Endodermal cell (in vitro differentiated cells): Measurements from ENCODE around the gene FAM217B. TPM values are rescaled to one million over a fixed set of nuclear protein-coding genes. Genes with fewer than 3 reads are reported as not detected.

Source experiments
- DNase-seq: peaks from one replicate; pipeline ENCODE4 v3.0.0-alpha.2; 2017
- H3K27ac ChIP-seq: 2 replicates; pipeline ENCODE4 v1.5.1; 2013; ENCODE audit warnings: mild to moderate bottlenecking, low read depth, low read length, moderate library complexity
- H3K27me3 ChIP-seq: 2 replicates; pipeline ENCODE4 v1.6.1; 2013; ENCODE audit warnings: mild to moderate bottlenecking, low read length, moderate library complexity; ENCODE audit not compliant: insufficient read depth, control insufficient read depth, poor library complexity, severe bottlenecking
- H3K36me3 ChIP-seq: 2 replicates; pipeline ENCODE4 v1.7.0; 2013; ENCODE audit warnings: mild to moderate bottlenecking, low read length, moderate library complexity; ENCODE audit not compliant: control insufficient read depth, insufficient read depth
- H3K4me1 ChIP-seq: one replicate; pipeline ENCODE4 v1.7.0; 2013; ENCODE audit warnings: low read length; ENCODE audit not compliant: control insufficient read depth, insufficient read depth
- H3K4me3 ChIP-seq: 2 replicates; pipeline ENCODE4 v1.5.1; 2013; ENCODE audit warnings: mild to moderate bottlenecking, low read length, moderate library complexity
- H3K9ac ChIP-seq: 2 replicates; pipeline ENCODE4 v1.6.1; 2013; ENCODE audit warnings: mild to moderate bottlenecking, low read length, moderate library complexity; ENCODE audit not compliant: poor library complexity, severe bottlenecking; ENCODE audit errors: extremely low read depth
- H3K9me3 ChIP-seq: 2 replicates; pipeline ENCODE4 v1.6.1; 2013; ENCODE audit warnings: mild to moderate bottlenecking, low read length, moderate library complexity; ENCODE audit not compliant: control insufficient read depth
- H3K27ac Mint-ChIP-seq: 2 replicates; pipeline ENCODE4 v1.8.0; 2020; ENCODE audit warnings: mixed read lengths
- H3K27me3 Mint-ChIP-seq: 2 replicates; pipeline ENCODE4 v1.8.0; 2021; ENCODE audit warnings: mild to moderate bottlenecking, mixed read lengths; ENCODE audit not compliant: insufficient read depth
- H3K36me3 Mint-ChIP-seq: 2 replicates; pipeline ENCODE4 v1.8.0; 2020; ENCODE audit warnings: low read depth, mixed read lengths
- H3K4me1 Mint-ChIP-seq: 2 replicates; pipeline ENCODE4 v1.8.0; 2020; ENCODE audit warnings: mixed read lengths
- H3K4me3 Mint-ChIP-seq: 2 replicates; pipeline ENCODE4 v1.8.0; 2020; ENCODE audit warnings: mild to moderate bottlenecking, moderate library complexity, mixed read lengths
- H3K9me3 Mint-ChIP-seq: 2 replicates; pipeline ENCODE4 v1.8.0; 2020; ENCODE audit warnings: mild to moderate bottlenecking, mixed read lengths
- CTCF ChIP-seq: fragments of 200-600 bp; sonication (generic); conservative IDR thresholded peaks from 2 replicates; pipeline ENCODE4 v1.5.0; 2021; ENCODE audit warnings: antibody characterized with exemption, mild to moderate bottlenecking
- WGBS, 2 experiments: methylation state at CpG; one replicate each; pipeline versions ENCODE4 v1.1.5 to v1.1.7; 2013; ENCODE audit warnings: missing lambda C conversion rate in 2 of 2, mixed read lengths in 1 of 2; ENCODE audit not compliant: insufficient coverage in 1 of 2, insufficient read length in 1 of 2; 5-methylcytosine and 5-hydroxymethylcytosine counted together
- total RNA-seq, 2 donors: library from RNA; stranded (reverse); fragmentation: NEBNext Ultra II Directional in 1 of 2; extraction: Animal tissue kit (Norgen Biotek cat#: 25700) in 1 of 2; gene quantifications; 2 replicates in 1 of 2; 3 replicates in 1 of 2; pipeline ENCODE4 v1.2.1, GENCODE V29; 2021

Gene FAM217B
- total RNA-seq, 2 donors from 2014 or later, result 24.4 to 25.1 TPM

- Histone ChIP-seq H3K27me3 (peaks cover 18% of the 10 kb centered on the region), H3K4me1 (no peaks in the 10 kb centered on the region), H3K4me3 (no peak overlapping the region), H3K9ac (no peak overlapping the region), H3K9me3 (no peaks in the 10 kb centered on the region), H3K27ac (no peak overlapping the region), H3K36me3 (no peaks in the 10 kb centered on the region)
- no peaks in the 10 kb centered on the region for H3K4me1 Mint-ChIP-seq
- no peaks in the 10 kb centered on the region for H3K36me3 Mint-ChIP-seq
- WGBS, 2 experiments, result 90% methylated on average over 3 of the region's 3 CpGs
- no peak for TF ChIP-seq CTCF
- H3K27ac Mint-ChIP-seq, result no peak overlapping the region
- DNase-seq, result no peak
- H3K9me3 Mint-ChIP-seq, result no peaks in the 10 kb centered on the region
- no peak overlapping the region for H3K4me3 Mint-ChIP-seq
- H3K27me3 Mint-ChIP-seq, result no peaks in the 10 kb centered on the region
These were observed 37.7 kb upstream of the FAM217B start for GRCh38 chr20:59902470-59902869.

- Histone ChIP-seq H3K36me3 (no peaks in the 10 kb centered on the region), H3K4me3 (no peak overlapping the region), H3K27me3 (peaks cover 18% of the 10 kb centered on the region), H3K9me3 (no peaks in the 10 kb centered on the region), H3K9ac (no peak overlapping the region), H3K4me1 (no peaks in the 10 kb centered on the region), H3K27ac (no peak overlapping the region)
- no peak for DNase-seq
- H3K9me3 Mint-ChIP-seq, result no peaks in the 10 kb centered on the region
- TF ChIP-seq CTCF, result no peak
- no peak overlapping the region for H3K27ac Mint-ChIP-seq
- H3K27me3 Mint-ChIP-seq, result no peaks in the 10 kb centered on the region
- H3K4me3 Mint-ChIP-seq, result no peak overlapping the region
- no peaks in the 10 kb centered on the region for H3K4me1 Mint-ChIP-seq
- no peaks in the 10 kb centered on the region for H3K36me3 Mint-ChIP-seq
- 100% methylated on average over 1 of the region's 1 CpG; no CpG with 5 or more reads in 1 of the 2 experiments for WGBS, 2 experiments
These were observed 36.6 kb upstream of the FAM217B start for GRCh38 chr20:59903621-59904020.

GRCh38 chr20:59908855-59909254 is 31.3 kb upstream of the FAM217B start:
- Histone ChIP-seq H3K4me3 (no peak overlapping the region), H3K27me3 (peaks cover 25% of the 10 kb centered on the region), H3K27ac (no peak overlapping the region), H3K36me3 (no peaks in the 10 kb centered on the region), H3K9ac (no peak overlapping the region), H3K4me1 (no peaks in the 10 kb centered on the region), H3K9me3 (no peaks in the 10 kb centered on the region)
- H3K4me3 Mint-ChIP-seq, result no peak overlapping the region
- no peaks in the 10 kb centered on the region for H3K9me3 Mint-ChIP-seq
- H3K27ac Mint-ChIP-seq, result no peak overlapping the region
- DNase-seq, result no peak
- no peaks in the 10 kb centered on the region for H3K4me1 Mint-ChIP-seq
- no peak for TF ChIP-seq CTCF
- no peaks in the 10 kb centered on the region for H3K36me3 Mint-ChIP-seq
- WGBS, 2 experiments, result 81 to 85% methylated on average over 5 of the region's 5 CpGs
- peaks cover 5% of the 10 kb centered on the region for H3K27me3 Mint-ChIP-seq
